UCSD-AML1 (cell line): ENCODE results near the gene PRAMEF15.
"Not testable (repeated sequence)": the region's sequence is repeated elsewhere in the genome, so short reads cannot be mapped to it uniquely, and the experiment has no call there.

Experiments used
- DNase-seq: peaks from one replicate; lab custom pipeline; 2025; ENCODE audit not compliant: unreplicated experiment; lab: John Stamatoyannopoulos, UW

Gene PRAMEF15

DNA sequence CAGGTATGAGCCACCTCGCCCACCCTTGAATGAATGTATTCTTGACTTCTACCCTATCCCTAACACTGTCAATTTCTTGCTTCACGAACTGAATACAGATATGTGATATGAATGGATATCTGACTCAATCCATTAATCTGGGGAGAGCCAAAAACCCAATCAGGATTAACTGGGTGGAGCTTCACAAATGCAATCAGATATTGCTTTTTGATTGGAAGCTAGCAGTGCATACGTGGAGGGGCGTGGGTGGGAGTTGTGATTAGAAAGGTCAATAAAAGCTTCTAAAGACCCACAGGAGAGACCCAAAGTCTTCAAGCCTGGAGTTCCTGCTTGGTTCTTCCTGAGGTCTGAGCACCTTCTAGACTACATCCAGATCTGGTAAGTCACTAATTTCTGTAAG, at the start of gene PRAMEF15:
Gene PRAMEF15, plus strand, starts transcription at position 301 of the 400 bp plus-strand sequence. CDS start 2,827 bp downstream, outside the sequence.
- DNase-seq, result not testable (repeated sequence)

DNA sequence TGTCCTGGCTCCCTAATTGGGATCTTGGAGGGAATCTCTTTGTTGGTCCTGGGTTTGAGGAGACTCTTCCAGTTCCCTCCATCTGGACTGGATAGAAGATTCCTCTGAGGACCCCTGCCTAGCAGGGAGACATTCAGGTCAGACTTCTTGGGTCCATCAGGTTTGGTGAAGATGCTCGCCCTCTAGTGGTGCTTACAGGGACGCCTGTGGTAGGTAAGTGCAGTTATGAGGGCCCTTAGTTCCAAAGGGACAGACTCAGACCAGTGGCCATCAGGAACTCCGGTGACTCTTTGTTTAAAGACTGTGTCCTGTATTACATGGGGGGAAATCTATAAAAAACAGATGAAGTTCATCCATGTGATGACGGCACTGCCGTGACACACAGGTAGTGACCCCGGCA, 38.4 kb upstream of the PRAMEF15 start:
- DNase-seq, result not testable (repeated sequence)

- DNase-seq, result not testable (repeated sequence)
These were observed 35.8 kb upstream of the PRAMEF15 start for GRCh38 chr1:13279617-13280016.

- not testable (repeated sequence) for DNase-seq
These were observed 30.3 kb upstream of the PRAMEF15 start, which contains the start of gene PRAMEF8 for GRCh38 chr1:13285037-13285436. TSS of gene PRAMEF8 (minus strand) at chr1:13285137. CDS start at chr1:13284091, 1,046 bp downstream.

DNA sequence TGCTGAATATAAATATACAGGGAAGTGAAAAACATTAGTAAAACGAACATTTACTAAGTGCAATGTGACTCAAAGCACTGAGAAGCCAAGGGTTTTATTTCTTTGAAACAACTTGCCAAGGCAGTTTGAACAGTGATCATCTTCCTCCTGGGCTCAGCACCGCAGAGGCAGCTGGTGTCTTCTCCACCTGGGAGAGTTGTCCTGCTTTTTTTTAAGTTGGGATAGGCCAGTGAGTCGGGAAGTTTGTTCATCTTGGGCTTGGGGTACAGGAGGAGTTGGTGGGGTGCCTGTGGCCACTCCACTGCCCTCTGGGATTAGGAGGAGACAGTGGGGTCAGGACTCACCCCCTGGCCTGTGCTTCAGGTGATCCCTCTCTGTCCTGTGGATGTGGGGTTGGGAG, 26.4 kb upstream of the PRAMEF15 start:
- DNase-seq, result not testable (repeated sequence)

DNA sequence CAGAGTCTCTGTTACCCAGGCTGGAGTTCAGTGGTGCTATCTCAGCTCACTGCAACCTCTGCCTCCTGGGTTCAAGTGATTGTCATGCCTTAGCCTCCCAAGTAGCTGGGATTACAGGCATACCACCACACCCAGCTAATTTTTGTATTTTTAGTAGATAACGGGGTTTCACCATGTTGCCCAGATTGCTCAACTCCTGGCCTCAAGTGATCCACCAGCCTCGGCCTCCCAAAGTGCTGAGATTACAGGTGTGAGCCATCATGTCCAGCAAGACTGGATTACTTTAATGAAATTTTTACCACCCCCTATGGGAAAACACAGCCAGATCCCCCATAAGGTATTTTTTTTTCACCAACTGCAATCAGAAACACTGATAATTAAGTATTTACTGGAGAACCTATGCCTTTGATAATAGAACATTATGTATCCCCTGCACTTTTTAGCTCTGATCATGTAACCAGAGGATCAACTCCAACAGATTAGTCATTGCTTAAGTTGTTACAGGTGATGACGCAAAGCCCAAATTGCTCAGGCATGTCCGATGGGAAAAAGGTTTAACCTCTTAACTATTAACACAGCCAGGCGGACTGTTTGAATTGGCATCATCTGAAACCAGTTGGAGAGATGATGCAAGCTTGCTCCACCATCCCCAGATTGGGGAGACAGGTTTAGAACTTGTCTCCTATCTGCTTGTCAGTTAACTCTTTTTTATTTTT, 18.0 kb upstream of the PRAMEF15 start:
- DNase-seq, result not testable (repeated sequence)

GRCh38 chr1:13298699-13299098, 16.7 kb upstream of the PRAMEF15 start:
- DNase-seq, result not testable (repeated sequence)

GRCh38 chr1:13302197-13302596, 13.2 kb upstream of the PRAMEF15 start:
- DNase-seq, result not testable (repeated sequence)

DNA sequence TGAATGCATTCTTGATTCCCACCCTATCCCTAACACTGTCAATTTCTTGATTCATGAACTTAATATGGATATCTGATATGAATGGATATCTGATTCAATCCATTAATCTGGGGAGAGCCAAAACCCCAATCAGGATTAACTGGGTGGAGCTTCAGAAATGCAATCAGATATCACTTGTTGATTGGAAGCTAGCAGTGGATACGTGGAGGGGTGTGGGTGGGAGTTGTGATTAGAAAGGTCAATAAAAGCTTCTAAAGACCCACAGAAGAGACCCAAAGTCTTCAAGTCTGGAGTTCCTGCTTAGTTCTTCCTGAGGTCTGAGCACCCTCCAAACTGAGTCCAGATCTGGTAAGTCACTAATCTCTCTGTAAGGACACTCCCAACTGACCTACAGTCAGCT, 12.1 kb upstream of the PRAMEF15 start, which contains the start of gene PRAMEF33:
Gene PRAMEF33, plus strand, starts transcription at position 301 of the 400 bp plus-strand sequence. CDS start 2,416 bp downstream, outside the sequence.
- DNase-seq, result not testable (repeated sequence)

DNA sequence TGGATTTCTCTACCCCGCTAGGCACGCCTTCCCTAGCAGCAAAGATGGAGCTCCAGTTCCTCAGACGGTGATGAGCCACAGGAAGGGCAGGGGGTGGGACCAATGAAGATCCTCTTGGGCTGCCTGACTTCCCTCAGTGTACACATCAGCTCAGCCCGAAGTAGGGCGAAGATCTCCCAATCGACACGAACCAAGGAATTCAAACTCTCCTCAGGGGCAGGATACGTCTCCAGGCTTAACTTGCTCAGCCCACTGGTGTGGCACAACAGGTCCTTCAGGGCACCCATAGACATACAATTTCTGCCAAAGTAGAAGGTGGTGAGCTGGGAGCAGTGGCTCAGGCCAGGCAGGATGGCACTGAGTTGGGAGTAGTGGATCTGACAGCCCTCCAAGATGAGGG, 27.1 kb downstream of the PRAMEF15 start:
- not testable (repeated sequence) for DNase-seq

DNA sequence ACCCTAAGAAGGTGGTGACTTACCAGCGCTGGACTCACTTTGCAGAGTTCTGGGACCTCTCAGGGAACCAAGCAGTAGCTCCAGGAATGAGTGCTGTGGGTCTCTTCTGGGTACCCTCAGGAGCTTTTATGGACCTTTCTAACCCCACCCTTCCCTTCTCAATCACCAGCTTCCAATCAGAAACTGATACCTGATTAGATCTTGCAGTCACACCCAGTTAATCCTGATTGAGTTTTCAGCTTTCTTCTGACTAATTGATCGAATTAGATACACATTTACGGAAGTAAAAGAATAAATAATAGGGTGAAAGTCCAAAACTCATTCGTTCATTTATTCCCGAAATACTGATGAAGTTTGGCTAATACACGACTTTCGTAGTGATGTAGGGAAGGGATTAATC, 31.7 kb downstream of the PRAMEF15 start, which contains the start of gene PRAMEF14:
Gene PRAMEF14, minus strand, starts transcription at position 101 of the 400 bp plus-strand sequence. CDS start 1,820 bp downstream, outside the sequence.
- not testable (repeated sequence) for DNase-seq

DNA sequence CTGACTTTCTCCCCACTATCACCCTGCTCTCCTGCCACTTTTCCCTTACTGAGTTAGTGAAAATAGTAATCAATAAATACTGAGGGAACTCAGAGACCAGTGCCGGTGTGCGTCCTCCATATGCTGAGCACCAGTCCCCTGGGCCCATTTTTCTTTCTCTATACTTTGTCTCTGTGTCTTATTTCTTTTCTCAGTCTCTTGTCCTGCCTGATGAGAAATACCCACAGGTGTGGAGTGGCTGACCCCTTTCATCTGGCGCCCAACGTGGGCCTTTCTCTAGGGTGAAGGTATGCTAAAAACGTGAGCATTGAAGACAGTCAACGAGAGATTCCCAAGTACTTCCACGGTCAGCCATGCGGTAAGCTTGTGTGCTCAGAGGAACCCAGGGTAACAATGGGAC, 38.1 kb downstream of the PRAMEF15 start:
- not testable (repeated sequence) for DNase-seq

- DNase-seq, result not testable (repeated sequence)
These were observed 39.1 kb downstream of the PRAMEF15 start for GRCh38 chr1:13354475-13354874.

GRCh38 chr1:13356774-13357173, 41.4 kb downstream of the PRAMEF15 start:
- not testable (repeated sequence) for DNase-seq

- DNase-seq, result not testable (repeated sequence)
These were observed 47.0 kb downstream of the PRAMEF15 start for GRCh38 chr1:13362364-13362763.

GRCh38 chr1:13364928-13365327, 49.5 kb downstream of the PRAMEF15 start:
- DNase-seq, result not testable (repeated sequence)

DNA sequence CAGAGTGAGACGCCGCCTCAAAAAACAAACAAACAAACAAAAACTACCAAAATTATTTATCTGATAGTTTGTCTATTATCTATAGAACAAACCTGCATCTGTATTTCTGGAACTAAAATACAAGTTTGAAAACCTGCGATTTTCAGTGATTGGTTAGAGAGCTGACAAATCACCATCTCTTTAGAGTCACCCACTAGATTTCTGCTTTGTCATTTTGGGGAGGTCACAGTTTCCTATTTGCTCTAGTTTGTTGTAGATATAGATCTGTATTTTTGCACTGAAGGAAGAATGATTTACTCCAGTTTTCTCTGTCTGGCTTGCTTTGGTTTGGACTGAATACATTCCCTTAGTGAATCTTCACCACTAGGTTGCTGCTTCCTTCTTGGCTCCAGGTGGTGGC, 51.2 kb downstream of the PRAMEF15 start:
- DNase-seq, result not testable (repeated sequence)

DNA sequence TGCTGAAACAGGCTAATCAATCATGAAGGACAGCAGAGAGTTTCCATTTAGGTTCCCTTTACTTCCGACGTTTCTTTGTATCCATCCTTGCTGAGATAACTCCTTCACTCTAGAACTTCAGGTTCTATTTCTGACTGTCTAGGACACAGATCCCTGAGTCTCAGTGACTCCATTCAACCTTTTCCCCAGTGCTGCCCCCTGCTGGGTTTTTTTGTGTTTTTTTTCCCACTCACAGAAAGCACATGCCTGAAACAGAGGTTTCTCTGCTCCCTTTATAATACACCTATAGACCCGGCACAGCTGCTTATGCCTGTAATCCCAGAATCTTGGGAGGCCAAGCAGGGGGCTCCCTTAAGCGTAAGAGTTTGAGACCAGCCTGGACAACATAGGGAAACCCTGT, 53.2 kb downstream of the PRAMEF15 start:
- DNase-seq, result peak; percentile 23
